Putamen (tissue), 1 donor: ENCODE results near the gene SNAPIN.

Experiments
- DNase-seq: peaks from one replicate; pipeline ENCODE4 v3.0.0-alpha.2; 2016; ENCODE audit warnings: low spot score

The SNAPIN gene, protein sequence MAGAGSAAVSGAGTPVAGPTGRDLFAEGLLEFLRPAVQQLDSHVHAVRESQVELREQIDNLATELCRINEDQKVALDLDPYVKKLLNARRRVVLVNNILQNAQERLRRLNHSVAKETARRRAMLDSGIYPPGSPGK

DNA sequence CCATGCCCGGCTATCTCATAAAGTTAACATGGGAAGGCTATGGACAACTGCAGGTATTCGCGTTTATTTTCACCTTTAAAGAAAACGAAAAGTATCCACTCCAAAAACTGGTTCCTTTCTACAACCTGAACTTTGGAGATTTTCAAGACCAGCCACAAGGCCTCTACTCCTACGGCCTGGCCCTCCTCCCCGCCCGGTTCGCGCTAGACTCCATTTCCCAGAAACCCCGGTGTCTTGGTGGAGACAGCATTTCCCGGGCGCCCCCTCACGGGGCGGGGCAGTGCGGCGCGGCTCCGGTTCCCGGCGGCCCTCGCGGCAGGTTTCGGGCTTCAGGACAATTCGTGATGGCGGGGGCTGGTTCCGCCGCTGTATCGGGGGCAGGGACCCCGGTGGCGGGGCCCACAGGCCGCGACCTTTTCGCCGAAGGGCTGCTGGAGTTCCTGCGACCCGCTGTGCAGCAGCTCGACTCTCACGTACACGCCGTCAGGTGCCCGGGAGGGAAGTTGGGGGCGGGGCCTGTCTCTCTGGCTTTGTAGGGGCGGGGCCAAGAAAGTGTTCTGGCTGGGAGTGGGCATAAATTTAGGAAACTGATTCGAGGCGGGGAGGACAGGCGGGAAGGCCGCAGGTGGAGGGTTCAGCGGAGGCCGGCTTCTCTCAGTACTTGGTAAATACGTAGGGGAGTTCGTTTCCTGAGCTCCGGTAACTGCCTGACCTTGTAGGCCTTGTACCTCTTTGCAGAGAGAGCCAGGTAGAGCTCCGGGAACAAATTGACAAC is at the start of gene SNAPIN:
SNAPIN (plus strand) TSS at position 304 of the 775 bp plus-strand sequence; CDS start at position 345, 41 bp downstream.
- peak; percentile 92 for DNase-seq

DNA sequence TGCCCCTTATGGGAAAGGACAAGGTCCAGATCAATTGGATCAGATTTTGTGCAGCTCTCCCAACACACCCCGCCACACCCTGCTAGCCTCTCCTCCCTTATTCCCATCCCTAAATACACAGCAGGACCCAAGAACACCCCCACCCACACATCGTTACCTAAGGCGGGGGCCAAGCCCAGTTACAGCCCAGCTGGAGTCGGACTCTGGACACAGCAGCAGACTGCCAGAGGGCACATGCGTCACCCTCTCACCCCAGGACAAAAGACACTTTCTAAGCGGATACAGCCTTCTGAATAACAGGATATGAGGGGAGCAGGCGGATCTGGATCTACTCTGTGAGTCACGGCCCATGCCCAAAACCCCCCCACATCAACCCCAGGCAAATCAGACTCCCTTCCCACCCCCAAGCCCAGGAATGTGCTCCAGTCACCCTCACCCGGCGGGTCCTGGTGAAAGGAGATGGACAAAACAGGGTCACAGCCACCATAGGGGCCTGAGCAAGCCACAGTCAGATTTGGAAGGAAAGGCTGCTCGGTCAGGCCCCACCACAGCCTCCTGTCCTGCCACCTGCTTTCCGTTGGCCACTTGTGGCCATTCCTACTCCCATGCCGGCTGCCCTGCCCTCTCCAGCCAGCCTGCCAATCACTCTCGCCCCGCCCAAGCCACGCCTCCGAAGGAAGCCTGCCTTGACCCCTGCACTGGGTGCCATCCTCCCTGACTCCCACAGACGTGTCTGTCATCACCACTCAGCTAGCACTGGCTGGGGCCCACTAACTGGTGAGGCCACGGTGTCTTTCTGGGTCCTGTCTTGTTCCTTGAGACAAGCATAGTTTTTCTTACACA is 49.5 kb upstream of the SNAPIN start:
- peak; percentile 73 for DNase-seq

GRCh38 chr1:153609585-153609907 is 49.0 kb upstream of the SNAPIN start:
- no peak for DNase-seq

GRCh38 chr1:153610334-153610733 is 48.2 kb upstream of the SNAPIN start:
- DNase-seq, result no peak

GRCh38 chr1:153610811-153611301 is 47.6 kb upstream of the SNAPIN start:
- no peak for DNase-seq

DNA sequence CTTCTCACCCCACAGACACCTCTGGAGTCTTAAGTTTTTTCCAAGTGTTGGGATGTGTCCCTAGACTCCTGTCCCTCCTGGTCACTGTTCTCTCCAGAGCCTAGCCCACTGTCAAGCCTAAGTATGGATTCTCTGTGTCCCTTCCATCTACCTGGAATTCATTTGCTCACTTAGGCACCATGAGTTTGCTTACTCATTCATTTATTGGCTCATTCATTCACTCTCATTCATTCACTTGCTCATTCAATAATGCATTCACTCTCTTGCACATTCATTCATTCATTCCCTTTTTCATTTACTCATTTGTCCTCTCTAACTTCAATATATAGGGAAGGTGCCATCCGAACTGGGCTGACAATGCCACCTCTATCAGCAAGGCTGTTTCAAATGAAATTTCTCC is 47.1 kb upstream of the SNAPIN start:
- no peak for DNase-seq

DNA sequence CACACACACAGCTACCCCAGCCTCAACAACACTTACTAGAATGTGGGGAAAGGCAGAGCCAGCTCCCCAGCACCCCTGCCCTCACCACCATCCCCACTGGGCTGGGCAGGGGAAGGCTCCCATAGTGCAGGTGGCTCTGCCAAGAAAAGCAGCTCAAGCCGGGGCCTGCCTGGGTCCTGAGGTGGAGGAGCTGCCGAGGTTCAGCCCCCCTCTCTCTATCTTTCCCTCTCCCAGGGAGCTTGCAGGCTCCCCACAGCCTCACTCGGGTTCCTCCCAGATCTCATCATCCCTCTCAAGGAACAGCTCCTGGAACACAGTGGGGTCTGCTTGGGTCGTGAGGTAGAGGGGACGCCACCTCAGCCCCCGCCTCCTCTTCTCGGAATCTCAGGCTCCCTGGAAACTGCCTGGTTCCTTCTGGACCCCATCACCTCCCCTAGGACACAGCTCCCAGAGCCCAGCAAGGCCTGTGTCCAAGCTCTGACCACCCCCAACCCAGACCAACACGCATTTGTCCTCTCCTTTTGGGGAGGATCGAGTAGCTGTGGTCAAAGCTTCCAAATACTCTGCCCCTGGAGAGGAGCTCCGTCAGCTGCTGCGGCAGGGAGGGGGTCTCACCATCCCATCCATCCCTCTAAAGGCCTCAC is 46.3 kb upstream of the SNAPIN start:
- no peak for DNase-seq

DNA sequence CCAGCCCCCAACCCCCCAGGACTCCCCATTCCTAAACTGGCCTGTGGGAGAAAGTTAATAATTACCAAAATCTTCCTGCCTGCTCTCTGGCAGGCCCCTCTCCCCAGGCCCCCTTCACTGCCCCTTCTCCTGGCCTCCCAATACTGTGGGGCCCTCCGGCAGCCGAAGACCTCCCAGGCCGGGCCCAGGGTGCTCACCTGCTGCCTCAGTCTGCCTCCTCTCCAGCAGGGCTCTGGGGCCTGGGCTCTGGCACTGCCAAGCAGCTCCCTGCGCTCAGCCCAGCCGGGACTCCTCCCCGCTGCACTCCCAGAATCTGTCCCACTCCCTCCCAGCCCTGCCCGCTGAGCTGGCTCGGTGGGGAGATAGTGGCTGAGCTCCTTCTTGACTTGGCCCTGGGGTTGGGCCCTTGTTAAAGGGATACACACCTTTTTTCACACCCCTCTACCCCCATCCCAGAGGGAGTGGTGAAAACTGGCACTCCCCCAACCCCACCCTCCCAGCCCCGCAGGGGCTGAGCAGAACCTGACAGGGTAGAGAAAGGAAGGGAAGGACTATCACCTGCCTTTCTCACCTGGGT is 45.7 kb upstream of the SNAPIN start, which contains the start of gene S100A16:
S100A16 (minus strand) TSS at position 383 of the 577 bp plus-strand sequence. CDS start 4,986 bp downstream, outside the sequence.
- no peak for DNase-seq

- DNase-seq, result no peak
Observed at GRCh38 chr1:153613406-153613805, 45.1 kb upstream of the SNAPIN start.

DNA sequence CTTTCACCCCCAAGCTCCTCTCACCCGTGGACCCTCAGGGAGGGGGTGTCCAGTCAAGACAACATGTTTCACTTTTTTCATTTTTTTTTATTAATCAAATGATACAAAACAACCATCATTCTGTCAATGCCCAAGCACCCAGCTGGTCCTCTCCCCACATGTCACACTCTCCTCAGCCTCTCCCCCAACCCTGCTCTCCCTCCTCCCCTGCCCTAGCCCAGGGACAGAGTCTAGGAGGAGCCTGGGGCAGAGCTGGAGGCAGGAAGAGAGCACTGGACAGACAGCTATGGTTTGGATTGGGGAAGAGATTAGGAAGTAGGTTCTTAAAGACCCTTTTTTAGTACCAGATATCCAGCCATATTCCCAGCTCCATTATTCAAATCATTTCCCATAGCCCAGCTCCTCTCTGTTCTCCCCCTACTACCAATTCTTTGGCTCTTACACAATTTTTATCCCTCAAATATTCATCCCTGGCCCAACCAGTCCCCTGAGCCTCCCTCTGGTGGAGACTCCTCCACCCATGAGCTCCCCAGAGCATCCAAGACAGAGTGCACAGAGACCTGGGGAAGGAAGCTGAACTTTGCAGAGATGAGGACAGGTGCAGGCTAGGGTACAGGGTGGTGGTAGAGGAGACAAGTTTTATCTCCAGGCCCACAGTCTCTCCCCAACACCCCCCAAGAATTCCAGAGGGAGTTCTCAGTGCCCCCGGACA is 44.2 kb upstream of the SNAPIN start:
- no peak for DNase-seq

DNA sequence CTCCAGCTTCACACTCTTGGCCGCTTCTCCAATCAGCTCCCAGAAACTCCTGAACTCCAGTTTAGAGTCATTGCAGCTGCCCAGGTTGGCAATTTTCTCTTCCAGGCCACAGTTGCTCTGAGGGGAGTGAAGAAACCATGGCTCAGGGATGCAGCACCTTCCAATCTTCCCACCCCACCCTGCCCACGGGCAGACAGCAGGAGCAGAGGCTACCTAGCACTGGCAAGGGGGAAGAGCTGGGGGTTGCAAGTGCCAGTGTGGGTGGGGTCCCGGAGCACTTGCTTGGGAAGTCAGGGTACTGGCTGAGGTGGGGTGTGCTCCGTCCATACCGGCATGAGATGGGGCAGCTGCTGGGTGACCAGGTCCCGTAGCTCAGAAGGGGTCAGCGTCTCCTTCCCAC is 43.6 kb upstream of the SNAPIN start:
- DNase-seq, result no peak

GRCh38 chr1:153615406-153615805 is 43.1 kb upstream of the SNAPIN start:
- DNase-seq, result no peak

DNA sequence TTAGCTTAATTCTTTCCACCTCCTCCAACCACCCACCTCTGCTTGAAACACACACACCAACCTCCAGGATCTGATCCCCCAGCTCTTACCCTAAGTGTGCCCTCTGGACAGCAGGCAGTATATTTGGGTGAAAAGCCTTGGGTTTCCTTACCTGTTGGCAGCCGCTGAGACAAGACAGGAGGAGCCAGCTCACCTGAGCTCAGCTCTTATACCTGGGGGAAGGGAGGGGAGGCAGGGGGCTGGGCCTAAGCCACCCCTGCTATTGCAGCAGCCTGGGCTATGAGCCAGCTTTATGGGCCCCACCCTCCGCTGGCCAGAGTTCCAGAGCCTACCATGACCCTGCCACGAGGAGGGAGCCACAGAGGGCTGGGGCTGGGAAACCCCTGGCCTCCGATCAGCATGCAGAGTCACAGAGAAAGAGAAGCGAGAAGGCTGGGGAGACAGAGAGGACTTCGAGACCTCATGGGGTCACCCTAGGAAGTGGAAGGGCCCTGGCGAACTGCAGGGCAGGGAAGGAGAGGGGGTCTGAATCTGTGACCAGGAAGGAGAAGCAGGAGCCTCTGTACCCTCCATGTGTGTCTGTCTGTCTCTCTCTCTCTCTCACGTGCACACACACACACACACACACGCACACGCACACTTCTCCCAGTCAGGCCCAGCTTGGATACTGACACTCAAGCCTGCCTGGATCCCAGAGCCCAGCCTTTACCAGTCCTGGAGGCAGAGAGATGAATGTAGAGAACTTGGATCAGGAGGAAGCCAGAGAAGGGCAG is 42.2 kb upstream of the SNAPIN start, which contains the start of gene S100A14:
S100A14 (minus strand) TSS at position 182 of the 773 bp plus-strand sequence. CDS start 467 bp downstream, outside the sequence.
- DNase-seq, result no peak

DNA sequence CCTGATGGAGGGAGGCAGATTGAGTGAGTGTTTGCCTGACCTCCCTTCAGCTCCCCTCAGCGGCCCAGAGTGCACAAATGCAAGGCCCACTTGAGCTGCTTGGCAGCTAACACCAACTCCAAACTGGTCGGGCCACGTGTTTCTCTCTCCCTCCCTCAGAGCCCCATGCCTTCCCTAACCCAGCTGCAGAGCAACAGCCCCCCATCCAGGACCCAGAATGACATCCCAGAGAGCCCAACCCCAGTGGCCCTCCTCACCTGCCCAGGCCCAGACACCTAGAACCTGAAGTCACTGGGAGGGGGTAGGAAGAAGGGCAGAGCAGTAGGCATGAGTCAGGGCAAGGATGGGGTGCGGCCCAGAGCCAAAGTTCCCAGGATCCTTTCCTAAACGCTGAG is 41.6 kb upstream of the SNAPIN start:
- DNase-seq, result no peak

- no peak for DNase-seq
Observed at GRCh38 chr1:153617663-153618062, 40.8 kb upstream of the SNAPIN start.

- DNase-seq, result no peak
Observed at GRCh38 chr1:153619171-153619570, 39.3 kb upstream of the SNAPIN start.

- DNase-seq, result no peak
Observed at GRCh38 chr1:153623101-153623500, 35.4 kb upstream of the SNAPIN start.

DNA sequence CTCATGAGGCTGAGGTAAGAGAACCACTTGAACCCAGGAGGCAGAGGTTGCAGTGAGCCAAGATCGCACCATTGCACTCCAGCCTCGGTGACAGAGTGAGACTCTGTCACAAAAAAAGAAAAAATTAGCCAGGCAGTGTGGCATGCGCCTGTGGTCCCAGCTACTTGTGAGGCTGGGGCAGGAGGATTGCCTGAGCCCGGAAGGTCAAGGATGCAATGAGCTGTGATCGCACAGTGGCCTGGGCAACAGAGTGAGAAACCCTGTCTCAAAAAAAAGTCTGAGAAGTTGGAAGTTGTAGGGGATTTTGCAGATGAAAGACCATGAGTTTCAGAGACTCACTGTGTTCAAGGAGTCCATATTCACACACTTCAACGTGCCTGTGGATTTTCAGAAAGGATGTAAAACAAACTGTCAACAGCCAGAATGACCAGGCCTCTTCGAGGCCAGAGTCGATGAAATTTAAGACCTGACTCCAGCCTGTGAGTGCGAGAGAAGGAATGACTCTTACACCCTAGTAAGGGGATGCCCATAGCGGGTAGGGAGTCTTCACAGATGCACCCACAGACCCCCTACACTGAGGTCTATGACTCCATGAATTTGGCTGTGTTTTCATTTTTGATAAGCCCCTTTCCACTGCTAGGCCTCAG is 33.4 kb upstream of the SNAPIN start:
- DNase-seq, result no peak

GRCh38 chr1:153626477-153626903 is 32.0 kb upstream of the SNAPIN start:
- no peak for DNase-seq
